VCaP (cell line): ENCODE data around the gene NDUFB2.

Source experiments
- H3K27ac ChIP-seq: fragments of 450-650 bp; 2 replicates; pipeline ENCODE4 v1.5.1; 2017
- CTCF ChIP-seq: fragments of 450-650 bp; conservative IDR thresholded peaks from 2 replicates; pipeline ENCODE4 v1.5.1; 2017; ENCODE audit warnings: mild to moderate bottlenecking, moderate library complexity

NDUFB2 gene

GRCh38 chr7:140696680-140697446 is at the start of gene NDUFB2:
Gene NDUFB2, plus strand, starts transcription at chr7:140696708. Its CDS starts 37 bp downstream, at chr7:140696745.
- H3K27ac ChIP-seq = peak within 1 kb of the TSS; percentile 93
- no peak for TF ChIP-seq CTCF

- H3K27ac ChIP-seq = no peak overlapping the region
- peak; percentile 63 for TF ChIP-seq CTCF
These were observed 49.4 kb upstream of the NDUFB2 start for GRCh38 chr7:140646931-140647647.

GRCh38 chr7:140649556-140650205 is 46.8 kb upstream of the NDUFB2 start:
- no peak overlapping the region for H3K27ac ChIP-seq
- TF ChIP-seq CTCF = no peak

- no peak for TF ChIP-seq CTCF
- no peak overlapping the region; the same call in 1 of the 2 replicates for H3K27ac ChIP-seq
These were observed 46.1 kb upstream of the NDUFB2 start for GRCh38 chr7:140650367-140650766.

GRCh38 chr7:140653319-140654108 is 43.0 kb upstream of the NDUFB2 start:
- H3K27ac ChIP-seq = peak overlapping the region; percentile 10; the same call in 1 of the 2 replicates
- TF ChIP-seq CTCF = peak; percentile 96

GRCh38 chr7:140654109-140654387 is 42.5 kb upstream of the NDUFB2 start:
- H3K27ac ChIP-seq = no peak overlapping the region
- TF ChIP-seq CTCF = no peak

- no peak overlapping the region for H3K27ac ChIP-seq
- TF ChIP-seq CTCF = no peak
These were observed 41.8 kb upstream of the NDUFB2 start for GRCh38 chr7:140654661-140655060.
